SH-SY5Y (cell line): Measurements from ENCODE around the gene MYH13.

Experiments used
- GATA2 ChIP-seq: IDR thresholded peaks from 2 replicates; pipeline ENCODE4 v1.6.1; 2011; ENCODE audit warnings: mild to moderate bottlenecking, low read depth, low read length
- GATA3 ChIP-seq: IDR thresholded peaks from 2 replicates; pipeline ENCODE4 v1.6.1; 2011; ENCODE audit warnings: low read depth, mild to moderate bottlenecking, low read length, moderate library complexity

MYH13 gene

DNA sequence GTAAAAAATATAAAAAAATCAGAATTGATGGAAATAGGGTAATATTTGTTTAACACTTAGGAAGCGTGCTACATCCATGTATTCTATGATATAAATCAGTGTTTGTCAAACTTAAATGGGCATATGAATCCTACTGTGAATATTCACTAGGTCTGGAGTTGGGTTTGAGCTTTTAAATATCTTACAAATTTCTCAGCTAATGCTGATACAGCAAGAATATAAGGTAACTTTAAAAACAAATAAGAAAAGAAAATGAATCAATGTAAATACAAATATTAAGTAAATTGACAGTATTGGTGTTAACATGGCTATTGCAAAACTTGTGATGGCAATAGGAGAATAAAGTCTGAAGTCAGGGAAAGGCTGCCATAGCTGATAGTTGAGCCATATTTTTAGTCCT lies 3.6 kb downstream of the MYH13 start:
- TF ChIP-seq GATA2 (no peak), GATA3 (no peak)

DNA sequence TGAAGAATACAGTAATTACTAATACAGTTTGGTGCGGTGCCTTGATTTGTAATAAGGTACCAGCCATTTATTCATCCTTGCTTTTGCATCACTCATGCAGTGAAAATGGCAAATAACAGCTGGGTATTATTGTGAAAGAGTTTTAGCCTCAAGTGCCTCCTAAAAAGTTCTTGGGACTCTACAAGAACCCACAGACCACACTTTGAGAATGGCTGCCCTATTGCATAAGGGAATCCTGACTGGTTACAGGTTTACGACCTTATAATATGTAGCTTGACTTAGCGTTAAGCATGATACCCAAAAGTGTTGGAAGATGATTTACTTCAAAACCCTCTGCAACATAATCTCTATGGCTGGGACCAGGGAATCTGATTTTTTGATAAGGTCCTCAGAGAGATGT lies 4.2 kb downstream of the MYH13 start:
- TF ChIP-seq GATA2 (no peak), GATA3 (no peak)

DNA sequence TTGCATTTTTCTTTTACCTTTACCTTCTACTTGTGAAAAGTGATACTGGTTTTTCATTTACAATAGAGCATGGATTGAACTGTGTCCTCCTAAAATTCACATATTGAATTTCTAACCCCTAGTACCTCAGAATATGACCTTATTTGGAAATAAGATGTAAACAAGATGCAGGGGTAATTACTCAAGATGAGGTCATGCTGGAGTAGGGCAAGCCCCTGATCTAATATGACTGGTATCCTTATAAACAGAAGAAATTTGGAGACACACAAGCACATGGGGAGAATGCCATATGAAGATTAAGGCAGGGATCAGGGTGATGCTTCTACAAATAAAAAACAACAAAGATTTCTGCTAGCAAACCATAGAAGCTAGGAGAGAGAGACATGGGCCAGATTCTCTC lies 12.2 kb downstream of the MYH13 start:
- TF ChIP-seq GATA2 (no peak), GATA3 (no peak)

DNA sequence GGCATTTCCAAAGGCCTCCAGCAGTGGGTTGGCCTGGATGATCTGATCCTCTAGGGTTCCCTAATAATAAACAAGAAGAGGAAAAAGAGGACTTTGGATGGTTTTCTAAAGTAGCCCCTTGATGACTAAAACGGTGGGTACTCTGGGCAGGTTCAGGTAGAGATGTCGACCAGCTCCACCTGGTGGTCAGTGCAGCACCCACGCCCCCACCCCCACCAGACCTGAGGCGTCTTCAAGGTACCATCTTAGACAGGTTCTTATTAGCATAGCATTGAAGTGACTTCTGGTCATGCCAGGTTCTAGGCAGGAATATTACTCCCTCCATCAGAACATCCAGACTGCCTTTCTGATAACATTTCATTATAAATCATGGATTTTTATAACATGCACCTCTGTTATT lies 15.0 kb downstream of the MYH13 start:
- no peak for TF ChIP-seq GATA3
- no peak for TF ChIP-seq GATA2

DNA sequence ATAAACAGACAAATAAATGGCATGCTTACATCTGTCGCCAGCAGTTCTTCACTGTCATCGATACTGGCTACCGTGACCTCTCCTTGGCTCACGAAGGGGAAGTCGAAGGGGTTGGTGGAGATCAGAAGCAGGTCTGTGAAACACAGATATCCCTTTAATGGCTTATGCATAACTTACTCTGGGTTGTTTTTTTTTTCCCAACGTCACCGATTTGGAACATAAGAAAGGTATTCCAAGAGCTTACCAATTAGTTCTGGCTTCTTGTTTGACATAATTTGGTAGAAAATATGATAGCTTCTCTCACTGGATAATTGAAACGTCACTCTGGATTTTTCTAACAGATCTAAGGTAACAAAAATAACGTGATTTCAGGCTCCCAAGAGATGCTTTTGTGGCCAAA lies 18.2 kb downstream of the MYH13 start:
- TF ChIP-seq GATA3 (no peak), GATA2 (no peak)

DNA sequence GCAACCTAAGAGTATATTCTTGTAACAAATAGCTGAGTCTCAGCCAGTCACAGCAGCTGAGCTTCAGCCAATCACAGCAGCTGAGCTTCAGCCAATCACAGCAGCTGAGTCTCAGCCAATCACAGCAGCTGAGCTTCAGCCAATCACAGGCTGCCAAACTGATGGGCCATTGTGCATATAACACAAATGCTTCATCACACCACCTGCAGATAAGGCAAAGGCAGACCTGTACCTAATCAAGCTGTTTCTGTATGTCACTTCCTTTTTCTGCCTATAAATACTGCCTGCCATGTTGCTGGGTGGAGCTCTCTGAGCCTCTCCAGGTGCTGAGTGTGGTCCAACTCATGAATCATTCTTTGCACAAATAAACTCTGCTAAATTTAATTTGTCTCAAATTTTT lies 19.9 kb downstream of the MYH13 start:
- TF ChIP-seq GATA2 (no peak), GATA3 (no peak)

DNA sequence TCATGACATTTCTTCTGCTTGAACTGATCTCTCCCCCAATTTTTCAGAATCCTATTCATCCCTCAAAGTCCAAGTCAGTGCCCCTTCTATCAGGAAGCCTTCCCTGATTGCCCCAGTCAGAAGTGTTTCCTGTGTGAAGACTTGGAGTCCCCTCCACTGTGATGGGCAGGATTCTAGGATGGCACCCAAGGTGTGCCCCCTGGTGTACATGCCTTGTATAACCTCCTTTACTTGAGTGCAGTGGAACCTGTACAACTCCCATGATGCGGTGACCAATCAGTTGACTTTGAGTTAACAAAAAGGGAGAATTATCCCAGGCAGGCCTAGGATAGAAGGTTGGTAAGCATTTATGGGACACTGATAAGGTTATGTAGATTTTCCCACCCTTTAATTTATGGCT lies 23.4 kb downstream of the MYH13 start:
- TF ChIP-seq GATA3 (no peak), GATA2 (no peak)

DNA sequence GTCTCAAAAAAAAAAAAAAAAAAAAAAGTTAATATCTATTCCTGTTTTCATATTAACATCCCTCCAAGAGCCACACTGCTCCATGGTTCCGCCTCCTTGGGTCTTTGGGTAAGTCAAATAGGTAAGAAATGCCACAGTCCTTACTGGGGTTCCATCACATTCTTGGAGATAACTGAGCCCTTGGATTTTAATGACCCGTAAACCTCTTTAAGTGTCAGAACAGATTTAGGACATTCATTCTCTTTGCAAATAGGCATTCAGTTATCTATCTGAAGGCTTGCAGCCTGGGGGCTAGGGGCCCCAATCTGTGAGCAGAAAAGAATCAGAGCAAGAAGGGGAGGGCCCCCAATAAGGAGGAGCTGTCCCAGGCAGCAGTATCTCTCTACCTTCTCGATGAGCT lies 28.0 kb downstream of the MYH13 start:
- TF ChIP-seq GATA3 (no peak), GATA2 (no peak)

DNA sequence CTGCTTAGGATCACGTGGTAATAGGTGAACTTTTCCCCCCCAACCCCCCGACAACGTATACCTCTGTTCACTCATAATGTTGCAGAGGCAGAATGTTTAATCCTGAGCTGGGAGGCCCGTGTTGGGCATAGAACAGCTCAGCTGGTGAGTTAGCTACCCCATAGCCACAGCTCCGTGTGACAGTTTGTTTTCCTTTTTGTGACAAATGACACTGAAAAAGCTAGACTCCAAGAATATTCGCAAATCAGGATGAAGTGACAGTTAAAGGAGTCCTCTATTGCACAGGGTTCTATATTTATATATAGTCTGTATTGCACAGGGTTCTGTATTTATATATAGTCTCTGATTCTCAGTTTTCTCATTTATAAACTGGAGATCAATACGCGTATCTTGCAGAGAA lies 33.8 kb downstream of the MYH13 start:
- no peak for TF ChIP-seq GATA2
- no peak for TF ChIP-seq GATA3

DNA sequence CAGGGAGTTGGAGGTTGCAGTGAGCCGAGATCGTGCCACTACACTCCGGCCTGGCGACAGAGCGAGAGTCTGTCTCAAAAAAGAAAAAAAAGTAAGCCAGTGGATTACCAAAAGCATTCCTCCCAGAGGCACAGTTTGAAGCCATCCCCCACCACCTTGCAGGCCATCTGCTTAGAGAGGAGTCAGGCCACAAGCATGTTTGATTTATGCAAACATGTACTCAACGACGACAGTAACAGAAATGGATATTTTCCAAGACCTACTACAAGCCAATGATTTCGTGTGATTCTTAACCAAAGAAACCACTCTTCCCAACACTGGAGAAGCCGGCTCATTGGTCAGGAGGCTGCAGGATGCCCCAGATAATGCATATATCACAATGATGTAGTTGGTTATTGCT lies 34.8 kb downstream of the MYH13 start:
- TF ChIP-seq GATA3 (no peak), GATA2 (no peak)

DNA sequence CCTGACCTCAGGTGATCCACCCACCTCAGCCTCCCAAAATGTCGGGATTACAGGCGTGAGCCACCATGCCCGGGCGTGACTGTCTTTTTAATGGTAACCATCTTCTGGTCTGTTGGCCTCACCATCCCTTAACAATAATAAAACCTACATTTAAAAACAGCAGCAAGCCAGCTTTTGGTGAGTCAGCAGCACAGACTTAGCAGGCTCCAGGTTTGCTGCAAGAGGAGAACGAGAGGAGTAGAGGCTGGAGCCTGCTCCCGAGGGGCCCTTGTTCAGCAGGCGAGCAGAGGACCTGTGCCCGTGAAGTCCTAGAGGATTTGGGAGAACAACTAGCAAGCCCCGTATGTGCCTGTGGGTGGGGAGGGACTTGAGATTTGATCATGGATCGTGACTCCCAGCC lies 35.7 kb downstream of the MYH13 start:
- TF ChIP-seq GATA3 (no peak), GATA2 (no peak)

DNA sequence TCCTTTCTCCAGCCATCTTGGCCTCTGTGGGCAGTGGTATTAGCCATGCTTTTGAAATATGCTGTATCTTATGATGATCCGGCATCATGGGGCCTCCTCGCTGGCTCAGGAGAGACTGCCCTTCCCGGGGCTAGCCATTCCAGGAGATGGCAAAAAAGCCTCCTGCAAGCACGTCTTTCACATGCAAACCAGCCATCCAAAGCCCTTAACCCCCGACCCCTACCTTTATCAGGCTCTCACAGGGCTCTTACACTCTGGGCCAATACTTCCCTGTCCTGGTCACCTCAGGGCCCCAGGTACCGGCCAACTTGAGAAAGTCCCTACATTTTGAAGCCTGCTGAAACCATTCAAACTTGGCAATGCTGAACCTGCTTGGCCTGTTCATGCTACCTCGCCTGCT lies 36.4 kb downstream of the MYH13 start:
- TF ChIP-seq GATA3 (no peak), GATA2 (no peak)

DNA sequence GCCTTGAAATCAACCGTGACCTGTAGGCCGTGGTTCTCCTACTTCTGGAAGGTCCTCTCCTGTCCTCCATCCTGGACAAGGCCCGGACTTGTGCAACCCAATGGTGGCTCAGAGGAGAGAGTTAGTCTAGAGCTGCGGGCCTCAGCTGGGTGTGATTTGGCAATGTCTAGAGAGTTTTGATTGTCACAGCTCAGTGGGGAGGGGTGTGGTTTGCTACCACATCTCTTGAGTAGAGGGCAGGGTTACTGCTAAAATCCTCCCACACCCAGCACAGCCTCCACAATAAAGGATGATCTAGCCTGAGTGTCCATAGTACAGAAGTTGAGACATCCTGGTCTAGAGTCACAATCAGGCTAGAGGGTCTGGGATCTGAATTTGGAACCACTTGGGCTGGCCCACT lies 40.3 kb downstream of the MYH13 start:
- TF ChIP-seq GATA2 (no peak), GATA3 (no peak)

DNA sequence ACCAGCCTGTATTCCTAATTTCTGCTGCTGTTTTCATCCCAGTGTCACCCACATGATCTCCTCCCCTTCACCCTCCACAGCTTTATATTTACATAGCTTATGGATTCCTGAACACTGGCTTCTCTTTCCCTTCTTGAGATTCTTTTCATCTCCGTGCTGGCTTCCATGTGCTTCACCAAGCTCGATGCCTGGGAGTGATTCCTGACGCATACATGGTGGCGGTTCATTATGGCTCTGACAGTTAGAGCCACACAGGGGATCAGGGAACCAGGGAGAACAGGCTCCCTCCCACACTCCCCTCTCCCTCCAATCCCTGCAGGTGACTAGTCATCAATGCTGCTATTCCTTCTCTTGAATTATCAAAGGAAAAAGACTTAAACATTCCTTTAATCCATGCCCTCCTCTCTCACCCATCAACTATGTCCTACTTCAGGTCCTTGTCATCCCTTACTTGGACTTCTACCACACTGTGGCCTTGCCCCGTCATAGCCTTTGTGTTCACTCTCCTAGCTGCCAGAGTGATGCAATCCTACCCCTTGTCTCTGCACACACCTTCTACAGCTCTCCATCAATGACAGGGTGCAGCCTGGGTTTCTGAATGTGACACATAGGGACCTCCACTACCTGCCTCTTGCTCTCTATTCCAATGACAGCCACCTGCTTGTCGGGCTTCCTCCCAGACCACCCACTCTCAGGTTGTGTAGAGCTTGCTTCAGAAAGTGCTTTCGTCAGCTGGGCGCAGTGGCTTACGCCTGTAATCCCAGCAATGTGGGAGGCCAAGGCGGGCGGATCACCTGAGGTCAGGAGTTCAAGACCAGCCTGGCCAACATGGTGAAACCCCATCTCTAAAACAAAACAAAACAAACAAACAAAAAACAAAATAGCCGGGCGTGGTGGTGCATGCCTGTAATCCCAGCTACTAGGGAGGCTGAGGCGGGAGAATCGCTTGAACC lies 43.6 kb downstream of the MYH13 start:
- TF ChIP-seq GATA3 (no peak), GATA2 (no peak)

DNA sequence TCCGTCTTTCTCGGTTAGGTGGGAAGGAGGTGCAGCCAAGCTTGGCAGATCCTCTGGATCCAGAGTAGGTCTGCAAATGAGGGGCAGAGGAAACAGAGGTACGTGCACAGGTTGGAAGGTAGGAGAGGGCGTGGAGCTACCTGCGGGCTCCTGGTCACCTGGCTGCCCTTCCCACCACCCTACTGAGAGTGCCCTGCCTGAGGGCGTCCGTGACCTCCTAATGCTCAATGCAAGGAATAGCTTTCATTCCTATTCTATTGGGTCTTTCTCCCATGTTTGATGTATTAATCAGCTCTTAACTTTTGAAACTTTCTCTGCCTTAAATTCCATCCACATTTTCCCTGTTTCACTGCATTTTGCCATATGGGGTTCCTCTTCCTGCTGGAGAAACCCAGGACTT lies 44.6 kb downstream of the MYH13 start:
- no peak for TF ChIP-seq GATA3
- TF ChIP-seq GATA2 = no peak
